NCI-H2196 (cell line): Measurements from ENCODE around the gene ZNF76.
"Not testable (repeated sequence)": the region's sequence is repeated elsewhere in the genome, so short reads cannot be mapped to it uniquely, and the experiment has no call there.

Source experiments
- DNase-seq: peaks from one replicate; lab custom pipeline; 2025; ENCODE audit not compliant: unreplicated experiment; lab: John Stamatoyannopoulos, UW

Gene ZNF76

GRCh38 chr6:35321091-35321490, 61.6 kb downstream of the ZNF76 start:
- DNase-seq = no peak

GRCh38 chr6:35327349-35328027, 68.0 kb downstream of the ZNF76 start:
- DNase-seq = peak; percentile 42

GRCh38 chr6:35328108-35328723, 68.7 kb downstream of the ZNF76 start:
- no peak for DNase-seq

GRCh38 chr6:35328965-35329364, 69.4 kb downstream of the ZNF76 start:
- not testable (repeated sequence) for DNase-seq

DNA sequence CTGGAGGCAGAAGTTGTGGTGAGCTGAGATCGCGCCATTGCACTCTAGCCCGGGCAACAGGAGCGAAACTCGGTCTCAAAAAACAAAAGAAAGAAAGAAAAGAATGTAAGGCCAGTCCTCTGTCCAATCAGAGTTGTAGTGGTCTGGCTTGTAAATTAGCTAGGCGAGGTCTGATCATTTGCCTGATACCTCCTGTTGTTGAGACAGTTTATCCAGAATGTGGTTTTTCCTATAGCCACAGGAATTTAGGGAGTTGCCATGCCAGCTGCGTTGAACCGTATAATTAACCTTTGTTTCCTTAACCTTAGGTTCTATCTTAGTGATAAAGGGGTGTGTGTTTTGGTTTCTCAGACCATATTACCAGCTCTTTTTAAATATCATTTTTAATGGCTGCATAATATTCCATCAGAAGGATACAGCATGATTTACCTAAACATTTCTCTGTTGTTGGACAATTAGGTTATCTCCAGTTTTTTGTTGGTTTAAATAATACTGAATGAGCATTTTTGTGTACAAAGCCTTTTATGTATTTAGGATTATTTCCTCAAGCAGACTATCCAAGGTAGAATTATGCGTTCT, 71.1 kb downstream of the ZNF76 start:
- DNase-seq = no peak

DNA sequence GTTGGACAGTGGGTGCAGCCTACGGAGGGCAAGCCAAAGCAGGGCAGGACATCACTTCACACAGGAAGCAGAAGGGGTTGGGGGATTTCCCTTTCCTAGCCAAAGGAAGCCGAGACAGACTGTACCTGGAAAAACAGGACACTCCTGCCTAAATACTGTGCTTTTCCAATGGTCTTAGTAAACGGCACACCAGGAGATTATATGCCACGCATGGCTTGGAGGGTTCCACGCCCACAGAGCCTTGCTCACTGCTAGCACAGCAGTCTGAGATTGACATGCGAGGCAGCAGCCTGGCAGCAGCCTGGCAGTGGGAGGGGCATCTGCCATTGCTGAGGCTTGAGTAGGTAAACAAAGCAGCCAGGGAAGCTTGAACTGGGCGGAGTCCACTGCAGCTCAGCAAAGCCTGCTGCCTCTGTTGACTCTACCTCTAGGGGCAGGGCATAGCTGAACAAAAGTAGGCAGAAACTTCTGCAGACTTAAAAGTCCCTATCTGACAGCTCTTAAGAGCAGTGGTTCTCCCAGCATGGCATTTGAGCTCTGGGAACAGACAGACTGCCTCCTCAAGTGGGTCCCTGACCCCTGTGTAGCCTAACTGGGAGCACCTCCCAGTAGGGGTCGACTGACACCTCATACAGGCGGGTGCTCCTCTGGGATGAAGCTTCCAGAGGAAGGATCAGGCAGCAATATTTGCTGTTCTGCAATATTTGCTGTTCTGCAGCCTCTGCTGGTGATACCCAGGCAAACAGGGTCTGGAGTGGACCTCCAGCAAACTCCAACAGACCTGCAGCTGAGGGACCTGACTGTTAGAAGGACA, 72.7 kb downstream of the ZNF76 start:
- DNase-seq = peak; percentile 43

GRCh38 chr6:35341557-35341956, 82.0 kb downstream of the ZNF76 start:
- DNase-seq = no peak

- peak; percentile 97 for DNase-seq
Measured at GRCh38 chr6:35342258-35343091, 82.9 kb downstream of the ZNF76 start, which contains the start of gene PPARD. Gene PPARD, plus strand, starts transcription at chr6:35342558. Its CDS starts 68,530 bp downstream, at chr6:35411088.

GRCh38 chr6:35343092-35343834, 83.7 kb downstream of the ZNF76 start:
- no peak for DNase-seq

GRCh38 chr6:35343835-35344550, 84.5 kb downstream of the ZNF76 start:
- DNase-seq = no peak
